Activated CD4-positive, alpha-beta T cell treated with anti-CD3 and anti-CD28 coated beads for 36 hours (primary cell): ENCODE data around the gene PEX14. TPM values are rescaled to one million over a fixed set of nuclear protein-coding genes. Genes with fewer than 3 reads are reported as not detected.

Experiments used
- ATAC-seq: fragments of 200-7000 bp; cut with Tn5 transposase; one replicate; pipeline ENCODE4 v1.10.0; 2021; ENCODE audit warnings: mild to moderate bottlenecking, moderate library complexity
- CTCF ChIA-PET: fragments of 350-600 bp; sonication (Branson Sonifier 250); formaldehyde crosslinking; loops from one replicate; lab custom pipeline; 2021; ENCODE audit warnings: antibody characterized with exemption; lab: Charles Lee
- POLR2A ChIA-PET: fragments of 350-600 bp; sonication (Branson Sonifier 250); formaldehyde crosslinking; loops from one replicate; lab custom pipeline; 2021; ENCODE audit warnings: antibody characterized with exemption, inconsistent platforms; lab: Charles Lee
- DNase-seq: peaks from one replicate; pipeline ENCODE4 v3.0.0-alpha.2; 2020
- H3K27ac Mint-ChIP-seq: one replicate; pipeline ENCODE4 v1.8.0; 2021; ENCODE audit warnings: mixed read lengths
- H3K27me3 Mint-ChIP-seq: one replicate; pipeline ENCODE4 v1.8.0; 2021; ENCODE audit warnings: mixed read lengths
- H3K36me3 Mint-ChIP-seq: one replicate; pipeline ENCODE4 v1.8.0; 2021; ENCODE audit warnings: low read depth, mixed read lengths
- H3K4me1 Mint-ChIP-seq: one replicate; pipeline ENCODE4 v1.8.0; 2021; ENCODE audit warnings: mixed read lengths
- H3K4me3 Mint-ChIP-seq: one replicate; pipeline ENCODE4 v1.8.0; 2021; ENCODE audit warnings: mild to moderate bottlenecking, moderate library complexity, mixed read lengths
- H3K9me3 Mint-ChIP-seq: one replicate; pipeline ENCODE4 v1.8.0; 2021; ENCODE audit warnings: low read depth, mixed read lengths
- intact Hi-C, 2 experiments: fragments of 100-400 bp; cut with DNase I in 1 of 2; cut with micrococcal nuclease in 1 of 2; formaldehyde crosslinking; loops; one replicate each; pipeline versions ENCODE4 v1.14.2 to v1.15.1; 2022 to 2024; cut with DNase I, micrococcal nuclease
- total RNA-seq, 2 experiments: library from RNA; stranded (reverse); gene quantifications; one replicate each; pipeline ENCODE4 v1.2.3, GENCODE V29; 2021

Gene PEX14
- total RNA-seq, 2 experiments from 2014 or later = 16.3 to 25.1 TPM

GRCh38 chr1:10596780-10597179, 122.0 kb downstream of the PEX14 start:
- POLR2A ChIA-PET = no interaction called here
- CTCF ChIA-PET = interaction anchor here (0.5 kb wide), 1 partner anchor 12 kb away, joined by 3 read pairs; no protein-coding TSS in a partner anchor

GRCh38 chr1:10597492-10598388, 123.0 kb downstream of the PEX14 start:
- CTCF ChIA-PET = interaction anchor here (1.0 kb wide), 1 partner anchor 75 kb away, joined by 4 read pairs; no protein-coding TSS in a partner anchor
- POLR2A ChIA-PET = no interaction called here
- no peaks in the 10 kb centered on the region for H3K27me3 Mint-ChIP-seq
- ATAC-seq = no peak
- H3K4me1 Mint-ChIP-seq = no peaks in the 10 kb centered on the region
- no peak for DNase-seq
- H3K9me3 Mint-ChIP-seq = no peaks in the 10 kb centered on the region
- H3K36me3 Mint-ChIP-seq = no peaks in the 10 kb centered on the region
- no peak overlapping the region for H3K27ac Mint-ChIP-seq
- H3K4me3 Mint-ChIP-seq = no peak overlapping the region
- intact Hi-C loops = no loop called here

More at GRCh38 chr1:10596780-10597179, 122.0 kb downstream of the PEX14 start:
- no peak for DNase-seq
- Mint-ChIP-seq H3K4me1 (no peaks in the 10 kb centered on the region), H3K27me3 (no peaks in the 10 kb centered on the region), H3K4me3 (no peak overlapping the region), H3K27ac (no peak overlapping the region), H3K36me3 (no peaks in the 10 kb centered on the region), H3K9me3 (no peaks in the 10 kb centered on the region)
- intact Hi-C loops = no loop called here
- ATAC-seq = no peak

- no peaks in the 10 kb centered on the region for H3K27me3 Mint-ChIP-seq
- H3K36me3 Mint-ChIP-seq = no peaks in the 10 kb centered on the region
- intact Hi-C loops = no loop called here
- no peak overlapping the region for H3K27ac Mint-ChIP-seq
- no peak overlapping the region for H3K4me3 Mint-ChIP-seq
- ChIA-PET POLR2A (no interaction called here), CTCF (interaction anchor here (1.0 kb wide), 1 partner anchor 76 kb away, joined by 4 read pairs; no protein-coding TSS in a partner anchor)
- H3K4me1 Mint-ChIP-seq = no peaks in the 10 kb centered on the region
- ATAC-seq (no peak), DNase-seq (no peak)
- no peaks in the 10 kb centered on the region for H3K9me3 Mint-ChIP-seq
These were observed 123.6 kb downstream of the PEX14 start for GRCh38 chr1:10598389-10598702.

GRCh38 chr1:10599194-10599861, 124.6 kb downstream of the PEX14 start:
- H3K27me3 Mint-ChIP-seq = no peaks in the 10 kb centered on the region
- no peaks in the 10 kb centered on the region for H3K4me1 Mint-ChIP-seq
- no peak overlapping the region for H3K4me3 Mint-ChIP-seq
- H3K27ac Mint-ChIP-seq = no peak overlapping the region
- intact Hi-C loops = no loop called here
- POLR2A ChIA-PET = interaction anchor here (0.6 kb wide), 1 partner anchor 15 kb away, joined by 5 read pairs; no protein-coding TSS in a partner anchor
- H3K9me3 Mint-ChIP-seq = no peaks in the 10 kb centered on the region
- CTCF ChIA-PET = no interaction called here
- DNase-seq (no peak), ATAC-seq (no peak)
- H3K36me3 Mint-ChIP-seq = no peaks in the 10 kb centered on the region

- H3K4me1 Mint-ChIP-seq = no peaks in the 10 kb centered on the region
- H3K4me3 Mint-ChIP-seq = no peak overlapping the region
- ChIA-PET CTCF (interaction anchor here (0.7 to 1.1 kb wide), 2 partner anchors 63 to 91 kb away, joined by 3 read pairs; no protein-coding TSS in a partner anchor), POLR2A (no interaction called here)
- no peaks in the 10 kb centered on the region for H3K27me3 Mint-ChIP-seq
- no peak overlapping the region for H3K27ac Mint-ChIP-seq
- no peak for ATAC-seq
- intact Hi-C loops = no loop called here
- DNase-seq = no peak
- H3K9me3 Mint-ChIP-seq = no peaks in the 10 kb centered on the region
- H3K36me3 Mint-ChIP-seq = no peaks in the 10 kb centered on the region
These were observed 126.8 kb downstream of the PEX14 start for GRCh38 chr1:10601342-10602070.

GRCh38 chr1:10602936-10603335, 128.2 kb downstream of the PEX14 start:
- ATAC-seq (no peak), DNase-seq (no peak)
- Mint-ChIP-seq H3K4me1 (no peaks in the 10 kb centered on the region), H3K27ac (no peak overlapping the region), H3K27me3 (no peaks in the 10 kb centered on the region), H3K9me3 (no peaks in the 10 kb centered on the region), H3K36me3 (no peaks in the 10 kb centered on the region), H3K4me3 (no peak overlapping the region)
- CTCF ChIA-PET = interaction anchor here (0.9 kb wide), 1 partner anchor 9 kb away, joined by 4 read pairs; no protein-coding TSS in a partner anchor
- intact Hi-C loops = no loop called here
- POLR2A ChIA-PET = no interaction called here

- intact Hi-C loops = no loop called here
- Mint-ChIP-seq H3K27ac (no peak overlapping the region), H3K4me3 (no peak overlapping the region), H3K36me3 (no peaks in the 10 kb centered on the region), H3K4me1 (no peaks in the 10 kb centered on the region), H3K27me3 (no peaks in the 10 kb centered on the region), H3K9me3 (no peaks in the 10 kb centered on the region)
- CTCF ChIA-PET = no interaction called here
- ATAC-seq (no peak), DNase-seq (no peak)
- POLR2A ChIA-PET = no interaction called here
These were observed 130.2 kb downstream of the PEX14 start for GRCh38 chr1:10604966-10605365.

GRCh38 chr1:10606064-10606463, 131.3 kb downstream of the PEX14 start:
- ATAC-seq (no peak), DNase-seq (no peak)
- Mint-ChIP-seq H3K36me3 (no peaks in the 10 kb centered on the region), H3K27ac (no peak overlapping the region), H3K27me3 (no peaks in the 10 kb centered on the region), H3K4me3 (no peak overlapping the region), H3K4me1 (no peaks in the 10 kb centered on the region), H3K9me3 (no peaks in the 10 kb centered on the region)
- ChIA-PET CTCF (interaction anchor here (1.2 kb wide), 1 partner anchor 528 kb away, joined by 3 read pairs; no protein-coding TSS in a partner anchor), POLR2A (no interaction called here)
- intact Hi-C loops = no loop called here

GRCh38 chr1:10607228-10607627, 132.5 kb downstream of the PEX14 start:
- POLR2A ChIA-PET = no interaction called here
- no peaks in the 10 kb centered on the region for H3K36me3 Mint-ChIP-seq
- no peaks in the 10 kb centered on the region for H3K9me3 Mint-ChIP-seq
- H3K4me3 Mint-ChIP-seq = no peak overlapping the region
- H3K4me1 Mint-ChIP-seq = no peaks in the 10 kb centered on the region
- DNase-seq = no peak
- no peaks in the 10 kb centered on the region for H3K27me3 Mint-ChIP-seq
- CTCF ChIA-PET = no interaction called here
- no peak for ATAC-seq
- no peak overlapping the region for H3K27ac Mint-ChIP-seq
- intact Hi-C loops = no loop called here

GRCh38 chr1:10608690-10609089, 133.9 kb downstream of the PEX14 start:
- intact Hi-C loops = no loop called here
- Mint-ChIP-seq H3K36me3 (no peaks in the 10 kb centered on the region), H3K27me3 (no peaks in the 10 kb centered on the region), H3K4me3 (no peak overlapping the region), H3K27ac (no peak overlapping the region), H3K9me3 (no peaks in the 10 kb centered on the region), H3K4me1 (no peaks in the 10 kb centered on the region)
- DNase-seq (no peak), ATAC-seq (no peak)
- ChIA-PET POLR2A (no interaction called here), CTCF (interaction anchor here (0.6 kb wide), 1 partner anchor 12 kb away, joined by 3 read pairs; no protein-coding TSS in a partner anchor)

GRCh38 chr1:10610901-10611600, 136.3 kb downstream of the PEX14 start:
- Mint-ChIP-seq H3K4me1 (no peaks in the 10 kb centered on the region), H3K27ac (no peak overlapping the region), H3K9me3 (no peaks in the 10 kb centered on the region), H3K27me3 (no peaks in the 10 kb centered on the region), H3K4me3 (no peak overlapping the region), H3K36me3 (no peaks in the 10 kb centered on the region)
- POLR2A ChIA-PET = no interaction called here
- DNase-seq = no peak
- ATAC-seq = no peak
- CTCF ChIA-PET = interaction anchor here (0.8 to 1.9 kb wide), 2 partner anchors 116 to 243 kb away, joined by 3 to 6 read pairs; no protein-coding TSS in a partner anchor
- intact Hi-C loops = no loop called here
